ENCODE results near the gene ZNF746.

The ZNF746 gene

GRCh38 chr7:149442924-149443323 lies 54.7 kb downstream of the ZNF746 start:
- H3K4me1 ChIP-seq (ENCODE audit: control insufficient read depth in 1 of 2, insufficient read depth in 1 of 2, low read depth in 1 of 2, low read length in 1 of 2): no peaks in the 10 kb centered on the region
- H3K4me3 ChIP-seq (ENCODE audit: low read depth in 1 of 2, low read length in 1 of 2): no peak overlapping the region
- TF ChIP-seq, protein P1, sequence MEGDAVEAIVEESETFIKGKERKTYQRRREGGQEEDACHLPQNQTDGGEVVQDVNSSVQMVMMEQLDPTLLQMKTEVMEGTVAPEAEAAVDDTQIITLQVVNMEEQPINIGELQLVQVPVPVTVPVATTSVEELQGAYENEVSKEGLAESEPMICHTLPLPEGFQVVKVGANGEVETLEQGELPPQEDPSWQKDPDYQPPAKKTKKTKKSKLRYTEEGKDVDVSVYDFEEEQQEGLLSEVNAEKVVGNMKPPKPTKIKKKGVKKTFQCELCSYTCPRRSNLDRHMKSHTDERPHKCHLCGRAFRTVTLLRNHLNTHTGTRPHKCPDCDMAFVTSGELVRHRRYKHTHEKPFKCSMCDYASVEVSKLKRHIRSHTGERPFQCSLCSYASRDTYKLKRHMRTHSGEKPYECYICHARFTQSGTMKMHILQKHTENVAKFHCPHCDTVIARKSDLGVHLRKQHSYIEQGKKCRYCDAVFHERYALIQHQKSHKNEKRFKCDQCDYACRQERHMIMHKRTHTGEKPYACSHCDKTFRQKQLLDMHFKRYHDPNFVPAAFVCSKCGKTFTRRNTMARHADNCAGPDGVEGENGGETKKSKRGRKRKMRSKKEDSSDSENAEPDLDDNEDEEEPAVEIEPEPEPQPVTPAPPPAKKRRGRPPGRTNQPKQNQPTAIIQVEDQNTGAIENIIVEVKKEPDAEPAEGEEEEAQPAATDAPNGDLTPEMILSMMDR (IDR thresholded peaks at IDR 0.05): no peak
- no peak overlapping the region for H3K27ac ChIP-seq
- no peaks in the 10 kb centered on the region for H3K27me3 ChIP-seq
- no peaks in the 10 kb centered on the region for H3K9me3 ChIP-seq
- H3K36me3 ChIP-seq: no peaks in the 10 kb centered on the region

- H3K36me3 ChIP-seq: peaks cover 8% of the 10 kb centered on the region
- TF ChIP-seq, protein P1 (IDR thresholded peaks at IDR 0.05): no peak
Observed at GRCh38 chr7:149440222-149440621, 57.4 kb downstream of the ZNF746 start.

DNA sequence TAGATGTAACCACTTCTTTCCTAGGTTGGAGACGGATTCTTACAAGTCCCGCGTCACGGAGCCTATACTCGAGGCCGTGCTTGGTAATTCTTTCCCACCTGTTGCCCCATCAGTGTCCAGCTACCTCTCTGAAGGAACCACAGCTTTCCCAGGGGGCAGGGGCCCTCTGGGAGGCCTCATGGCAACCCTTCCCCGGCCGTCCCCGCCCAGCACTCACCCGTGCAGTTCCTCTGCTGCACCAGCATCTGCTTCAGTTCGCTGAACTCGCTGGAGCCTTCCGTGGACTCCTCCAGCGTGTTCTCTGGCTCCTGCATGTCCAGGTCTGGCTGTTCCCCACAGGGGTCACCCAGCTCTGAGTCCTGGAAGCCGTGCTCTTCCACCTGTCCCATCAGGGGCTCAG lies 61.3 kb downstream of the ZNF746 start:
- Histone ChIP-seq H3K27ac (no peak overlapping the region), H3K27me3 (no peaks in the 10 kb centered on the region), H3K4me1 (ENCODE audit: control insufficient read depth in 1 of 2, insufficient read depth in 1 of 2, low read depth in 1 of 2, low read length in 1 of 2) (no peaks in the 10 kb centered on the region), H3K9me3 (no peaks in the 10 kb centered on the region), H3K4me3 (ENCODE audit: low read depth in 1 of 2, low read length in 1 of 2) (no peak overlapping the region), H3K36me3 (peaks cover 19% of the 10 kb centered on the region)
- TF ChIP-seq, protein P1 (IDR thresholded peaks at IDR 0.05): no peak

More at GRCh38 chr7:149440222-149440621, 57.4 kb downstream of the ZNF746 start:
- Histone ChIP-seq H3K27me3 (no peaks in the 10 kb centered on the region), H3K4me3 (ENCODE audit: low read depth in 1 of 2, low read length in 1 of 2) (no peak overlapping the region), H3K4me1 (ENCODE audit: control insufficient read depth in 1 of 2, insufficient read depth in 1 of 2, low read depth in 1 of 2, low read length in 1 of 2) (no peaks in the 10 kb centered on the region), H3K27ac (no peak overlapping the region), H3K9me3 (no peaks in the 10 kb centered on the region)

DNA sequence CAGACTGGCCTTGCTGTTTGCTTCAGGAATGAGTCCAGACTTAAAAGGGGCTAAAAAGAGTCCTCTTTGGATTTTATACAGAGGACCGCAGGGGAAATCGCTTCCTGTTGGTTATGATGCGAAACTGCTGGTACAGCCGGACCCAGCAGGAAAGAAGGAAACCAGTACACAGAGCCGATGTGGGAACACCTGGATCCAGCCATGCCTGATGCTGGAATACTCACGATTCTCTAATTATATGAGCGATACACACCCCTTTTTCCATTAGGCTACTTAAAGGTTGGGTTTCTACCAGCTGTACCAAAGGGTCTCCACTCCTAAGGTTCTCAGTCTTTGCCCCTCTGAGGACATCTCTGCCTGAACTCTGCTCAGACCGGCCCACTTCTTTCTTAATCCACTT lies 64.5 kb downstream of the ZNF746 start:
- H3K9me3 ChIP-seq: no peaks in the 10 kb centered on the region
- no peaks in the 10 kb centered on the region for H3K27me3 ChIP-seq
- H3K4me1 ChIP-seq (ENCODE audit: control insufficient read depth in 1 of 2, insufficient read depth in 1 of 2, low read depth in 1 of 2, low read length in 1 of 2): no peaks in the 10 kb centered on the region
- H3K36me3 ChIP-seq: peaks cover 19% of the 10 kb centered on the region
- no peak overlapping the region for H3K27ac ChIP-seq
- H3K4me3 ChIP-seq (ENCODE audit: low read depth in 1 of 2, low read length in 1 of 2): no peak overlapping the region
- TF ChIP-seq, protein P1 (IDR thresholded peaks at IDR 0.05): no peak

GRCh38 chr7:149432121-149432691 lies 65.4 kb downstream of the ZNF746 start:
- H3K4me1 ChIP-seq (ENCODE audit: control insufficient read depth in 1 of 2, insufficient read depth in 1 of 2, low read depth in 1 of 2, low read length in 1 of 2): no peaks in the 10 kb centered on the region
- TF ChIP-seq, protein P1 (IDR thresholded peaks at IDR 0.05): no peak
- H3K9me3 ChIP-seq: no peaks in the 10 kb centered on the region
- no peak overlapping the region for H3K27ac ChIP-seq
- no peaks in the 10 kb centered on the region for H3K27me3 ChIP-seq
- H3K36me3 ChIP-seq: peaks cover 19% of the 10 kb centered on the region
- H3K4me3 ChIP-seq (ENCODE audit: low read depth in 1 of 2, low read length in 1 of 2): no peak overlapping the region
